Heart right ventricle (tissue), 16 donors: ENCODE measurements around the gene MOV10. TPM values are rescaled to one million over a fixed set of nuclear protein-coding genes. Genes with fewer than 3 reads are reported as not detected.

Source experiments
- ATAC-seq, 8 donors: fragments of 200-7000 bp; cut with Tn5 transposase; one replicate each; pipeline ENCODE4 v1.9.1; 2020; ENCODE audit warnings: mild to moderate bottlenecking in 8 of 8, moderate library complexity in 8 of 8, moderate number of reproducible peaks in 1 of 8
- DNase-seq, 2 donors: peaks; one replicate each; pipeline ENCODE4 v3.0.0-alpha.2; 2020
- H3K27ac ChIP-seq, 10 donors: fragments of 200-600 bp; sonication (generic) in 2 of 10; one replicate each; pipeline versions ENCODE4 v1.5.0 to v1.8.0; 2020 to 2022; ENCODE audit warnings: mild to moderate bottlenecking in 3 of 10
- H3K27me3 ChIP-seq, 7 donors: fragments of 200-600 bp; one replicate each; pipeline ENCODE4 v1.8.0; 2021 to 2022; ENCODE audit warnings: mild to moderate bottlenecking in 2 of 7
- H3K36me3 ChIP-seq, 9 donors: fragments of 200-600 bp; sonication (generic) in 1 of 9; one replicate each; pipeline versions ENCODE4 v1.5.0 to v1.8.0; 2020 to 2022; ENCODE audit warnings: mild to moderate bottlenecking in 2 of 9
- H3K4me1 ChIP-seq, 9 donors: fragments of 200-600 bp; sonication (generic) in 1 of 9; one replicate each; pipeline versions ENCODE4 v1.5.0 to v1.8.0; 2020 to 2022; ENCODE audit warnings: mild to moderate bottlenecking in 4 of 9
- H3K4me3 ChIP-seq, 10 donors: fragments of 200-600 bp; sonication (generic) in 2 of 10; one replicate each; pipeline versions ENCODE4 v1.5.0 to v1.8.0; 2020 to 2022; ENCODE audit warnings: mild to moderate bottlenecking in 7 of 10, moderate library complexity in 2 of 10
- H3K9me3 ChIP-seq, 11 donors: fragments of 200-600 bp in 10 of 11; sonication (generic) in 2 of 11; one replicate each; pipeline versions ENCODE4 v1.5.0 to v1.8.0; 2013 to 2022; ENCODE audit warnings: mild to moderate bottlenecking in 2 of 11, control low read depth in 1 of 11, moderate library complexity in 1 of 11
- WGBS, 2 donors: extraction: QIAGEN DNeasy Blood & Tissue Kit; methylation state at CpG; one replicate each; pipeline ENCODE4 v1.1.7; 2013; ENCODE audit warnings: inconsistent platforms in 1 of 2; 5-methylcytosine and 5-hydroxymethylcytosine counted together
- intact Hi-C, 10 donors: fragments of 100-400 bp; cut with DNase I; formaldehyde crosslinking; loops; one replicate each; pipeline versions ENCODE4 v1.11.1 to v1.14.2; 2022
- polyA plus RNA-seq, 2 donors: library from polyadenylated mRNA; stranded (reverse); fragments of 200-250 nt; gene quantifications; one replicate each; pipeline ENCODE4 v1.2.3, GENCODE V29; 2013
- total RNA-seq, 10 donors: library from RNA; stranded (reverse); fragmentation: NEBNext Ultra II Directional in 3 of 10; extraction: Animal tissue kit (Norgen Biotek cat#: 25700) in 3 of 10; gene quantifications; one replicate each; pipeline versions ENCODE4 v1.2.1 to v1.2.4, GENCODE V29; 2021 to 2023
- TF ChIP-seq, protein P1 (sequence below), 9 donors: fragments of 200-600 bp; sonication (generic) in 2 of 9; IDR thresholded peaks; one replicate each; pipeline versions ENCODE4 v1.5.0 to v1.8.0; 2021 to 2022; ENCODE audit warnings: antibody characterized with exemption in 9 of 9, mild to moderate bottlenecking in 5 of 9, moderate library complexity in 1 of 9
- donor health status: Arrhythmogenic right ventricular cardiomyopathy.
- donor health status: ischemic (EF 13 %, LVEDD 7.1; RV severe dilation, severe dysfunction).
- donor health status: healthy with polysubstance abuse.
- donor health status: DM: no; HTN: yes; CAD: no.
- donor health status: DM: no; HTN: no; CAD: no.
- donor health status: ischemic (EF 25% LVEDD 6.9; RV normal size, moderate dysfunction).
- donor health status: ischemic (EF 25% LVEDD 5.7; RV mildly dilated, moderate dysfunction).
- donor health status: healthy.
- donor health status: DM: yes; HTN: yes; CAD: no.
- donor health status: Ischemic cardiomyopathy.
- donor health status: ischemic (EF 35%, LVEDD 5.7; RV mildly dilated, moderate dysfunction).
- donor health status: nonischemic (EF 11% LVEDD 7.7; RV severe dilation, severe dysfunction).
- donor health status: DM: yes; HTN: yes; CAD: no.
- donor health status: PGD.
- donor health status: ischemic (EF 29% LVEDD 5.4; RV normal size, mild dysfunction).
- donor health status: nonischemic (EF 23%, LVEDD 6.1; RV moderate dilation, normal function).

MOV10 gene
- total and polyA plus RNA-seq, 12 donors, result 6.3 to 69.4 (median 14.2) TPM

DNA sequence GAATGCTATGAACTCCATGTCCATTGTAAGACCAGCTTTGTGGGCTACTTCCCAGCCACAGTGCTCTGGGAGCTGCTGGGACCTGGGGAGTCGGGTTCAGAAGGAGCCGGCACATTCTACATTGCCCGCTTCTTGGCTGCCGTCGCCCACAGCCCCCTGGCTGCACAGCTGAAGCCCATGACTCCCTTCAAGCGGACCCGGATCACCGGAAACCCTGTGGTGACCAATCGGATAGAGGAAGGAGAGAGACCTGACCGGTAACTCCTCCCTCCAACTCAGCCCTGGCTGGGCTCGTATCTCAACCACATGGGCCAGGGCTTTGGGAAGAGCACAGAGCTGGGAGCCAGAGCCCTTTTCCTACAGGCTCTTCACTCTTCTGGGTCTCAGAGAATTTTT lies 15.4 kb downstream of the MOV10 start:
- 91% methylated on average over 11 of the region's 11 CpGs for WGBS, 2 donors
- no peaks in the 10 kb centered on the region for H3K27me3 ChIP-seq
- TF ChIP-seq, protein P1, sequence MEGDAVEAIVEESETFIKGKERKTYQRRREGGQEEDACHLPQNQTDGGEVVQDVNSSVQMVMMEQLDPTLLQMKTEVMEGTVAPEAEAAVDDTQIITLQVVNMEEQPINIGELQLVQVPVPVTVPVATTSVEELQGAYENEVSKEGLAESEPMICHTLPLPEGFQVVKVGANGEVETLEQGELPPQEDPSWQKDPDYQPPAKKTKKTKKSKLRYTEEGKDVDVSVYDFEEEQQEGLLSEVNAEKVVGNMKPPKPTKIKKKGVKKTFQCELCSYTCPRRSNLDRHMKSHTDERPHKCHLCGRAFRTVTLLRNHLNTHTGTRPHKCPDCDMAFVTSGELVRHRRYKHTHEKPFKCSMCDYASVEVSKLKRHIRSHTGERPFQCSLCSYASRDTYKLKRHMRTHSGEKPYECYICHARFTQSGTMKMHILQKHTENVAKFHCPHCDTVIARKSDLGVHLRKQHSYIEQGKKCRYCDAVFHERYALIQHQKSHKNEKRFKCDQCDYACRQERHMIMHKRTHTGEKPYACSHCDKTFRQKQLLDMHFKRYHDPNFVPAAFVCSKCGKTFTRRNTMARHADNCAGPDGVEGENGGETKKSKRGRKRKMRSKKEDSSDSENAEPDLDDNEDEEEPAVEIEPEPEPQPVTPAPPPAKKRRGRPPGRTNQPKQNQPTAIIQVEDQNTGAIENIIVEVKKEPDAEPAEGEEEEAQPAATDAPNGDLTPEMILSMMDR (IDR thresholded peaks at IDR 0.05), result no peak
- H3K9me3 ChIP-seq, result no peaks in the 10 kb centered on the region
- H3K27ac ChIP-seq, result peak overlapping the region in 3 of 10 donors; percentile 28 to 65 (median 29)
- H3K36me3 ChIP-seq, result peaks cover 0 to 83% (median 30%) of the 10 kb centered on the region in 9 donors
- intact Hi-C loops, result no loop called here
- ATAC-seq (no peak), DNase-seq (no peak)
- H3K4me3 ChIP-seq, result no peak overlapping the region
- H3K4me1 ChIP-seq, result peaks cover 0 to 25% (median 5%) of the 10 kb centered on the region in 9 donors

DNA sequence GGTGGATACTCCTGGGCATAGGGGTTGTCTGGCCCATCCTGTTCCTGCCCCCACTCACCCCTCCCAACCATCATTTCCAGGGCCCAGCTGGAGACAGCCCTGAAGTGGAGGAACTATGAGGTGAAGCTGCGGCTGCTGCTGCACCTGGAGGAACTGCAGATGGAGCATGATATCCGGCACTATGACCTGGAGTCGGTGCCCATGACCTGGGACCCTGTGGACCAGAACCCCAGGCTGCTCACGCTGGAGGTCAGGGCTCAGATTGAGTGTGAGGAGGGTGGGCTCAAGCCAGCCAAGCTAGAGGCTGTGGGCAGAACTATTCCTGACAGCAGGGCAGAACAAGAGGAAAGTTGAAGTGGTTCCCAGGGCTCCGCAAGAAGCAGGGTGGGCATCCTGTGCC lies 18.2 kb downstream of the MOV10 start:
- peaks cover 0 to 20% (median 2%) of the 10 kb centered on the region in 9 donors for H3K4me1 ChIP-seq
- H3K4me3 ChIP-seq, result no peak overlapping the region
- DNase-seq, result no peak
- no peaks in the 10 kb centered on the region for H3K9me3 ChIP-seq
- 95% methylated on average over 5 of the region's 5 CpGs for WGBS, 2 donors
- no peaks in the 10 kb centered on the region for H3K27me3 ChIP-seq
- TF ChIP-seq, protein P1 (IDR thresholded peaks at IDR 0.05), result no peak
- intact Hi-C loops, result no loop called here
- H3K27ac ChIP-seq, result no peak overlapping the region
- ATAC-seq, result no peak
- H3K36me3 ChIP-seq, result peaks cover 0 to 100% (median 46%) of the 10 kb centered on the region in 9 donors

DNA sequence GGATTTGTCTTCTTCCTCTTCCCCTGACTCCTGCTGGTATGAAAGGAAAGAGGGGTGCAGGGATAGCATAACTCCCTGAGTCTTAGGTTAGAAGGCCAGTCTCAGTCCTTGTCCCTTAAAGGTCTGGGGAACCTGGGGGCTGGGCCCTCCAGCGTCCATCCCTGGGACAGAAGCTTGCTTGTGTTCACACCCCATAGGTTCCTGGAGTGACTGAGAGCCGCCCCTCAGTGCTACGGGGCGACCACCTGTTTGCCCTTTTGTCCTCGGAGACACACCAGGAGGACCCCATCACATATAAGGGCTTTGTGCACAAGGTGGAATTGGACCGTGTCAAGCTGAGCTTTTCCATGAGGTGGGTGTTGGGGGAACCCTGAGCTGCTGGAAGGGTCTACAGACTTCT lies 19.4 kb downstream of the MOV10 start:
- no peak for DNase-seq
- 95 to 96% methylated on average over 6 of the region's 6 CpGs for WGBS, 2 donors

DNA sequence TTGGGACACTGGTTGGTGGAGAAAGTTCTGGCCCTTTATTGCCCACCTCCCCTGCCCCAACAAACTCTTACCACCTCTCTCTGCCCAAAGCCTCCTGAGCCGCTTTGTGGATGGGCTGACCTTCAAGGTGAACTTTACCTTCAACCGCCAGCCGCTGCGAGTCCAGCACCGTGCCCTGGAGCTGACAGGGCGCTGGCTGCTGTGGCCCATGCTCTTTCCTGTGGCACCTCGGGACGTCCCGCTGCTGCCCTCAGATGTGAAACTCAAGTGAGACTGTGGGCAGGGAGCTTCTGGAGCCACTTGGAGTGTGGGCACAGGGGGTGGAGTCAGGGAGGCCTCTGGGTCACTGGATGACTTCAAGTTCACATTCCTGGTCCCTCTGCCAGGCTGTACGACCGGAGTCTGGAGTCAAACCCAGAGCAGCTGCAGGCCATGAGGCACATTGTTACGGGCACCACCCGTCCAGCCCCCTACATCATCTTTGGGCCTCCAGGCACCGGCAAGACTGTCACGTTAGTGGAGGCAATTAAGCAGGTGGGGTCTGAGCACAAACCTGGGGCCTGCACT lies 20.0 kb downstream of the MOV10 start:
- Histone ChIP-seq H3K4me1 (peaks cover 10 to 26% (median 20%) of the 10 kb centered on the region in 9 donors), H3K27ac (no peak overlapping the region), H3K27me3 (no peaks in the 10 kb centered on the region), H3K9me3 (no peaks in the 10 kb centered on the region), H3K4me3 (no peak overlapping the region), H3K36me3 (peaks cover 0 to 100% (median 46%) of the 10 kb centered on the region in 9 donors)
- intact Hi-C loops, result no loop called here
- TF ChIP-seq, protein P1 (IDR thresholded peaks at IDR 0.05), result no peak
- DNase-seq, result no peak
- WGBS, 2 donors, result 87 to 88% methylated on average over 15 of the region's 15 CpGs
- no peak for ATAC-seq

More for the DNA sequence above, 19.4 kb downstream of the MOV10 start:
- H3K27ac ChIP-seq, result no peak overlapping the region
- H3K9me3 ChIP-seq, result no peaks in the 10 kb centered on the region
- no peak overlapping the region for H3K4me3 ChIP-seq
- intact Hi-C loops, result no loop called here
- H3K27me3 ChIP-seq, result no peaks in the 10 kb centered on the region
- peaks cover 0 to 100% (median 46%) of the 10 kb centered on the region in 9 donors for H3K36me3 ChIP-seq
- TF ChIP-seq, protein P1 (IDR thresholded peaks at IDR 0.05), result no peak
- peaks cover 4 to 20% (median 14%) of the 10 kb centered on the region in 9 donors for H3K4me1 ChIP-seq
- no peak for ATAC-seq
